HT-29 (cell line): Measurements from ENCODE around the gene BTBD16. TPM values are rescaled to one million over a fixed set of nuclear protein-coding genes. Genes with fewer than 3 reads are reported as not detected.

Experiments used
- DNase-seq: peaks from one replicate; pipeline ENCODE4 v3.0.0-alpha.2; 2015; ENCODE audit warnings: low spot score
- small RNA-seq: library from RNA; depleted of rRNA; stranded (forward); fragments of <200 nt; gene quantifications from one replicate; pipeline ENCODE3, GENCODE V24; 2014
- total RNA-seq: library from RNA; depleted of rRNA; stranded (reverse); fragments of >200 nt; shearing (Covaris generic); gene quantifications from 2 replicates; pipeline ENCODE4 v1.2.3, GENCODE V29; 2014; rRNA removed

The BTBD16 gene
- total RNA-seq, 1 experiment from 2014 or later: 4.0 TPM

- DNase-seq: no peak
These were observed 102.6 kb downstream of the BTBD16 start for GRCh38 chr10:122373721-122374120.

- peak; percentile 96 for DNase-seq
These were observed 103.3 kb downstream of the BTBD16 start, which contains the start of gene PLEKHA1 for GRCh38 chr10:122374237-122374858. TSS of gene PLEKHA1 (plus strand) at chr10:122374708. CDS start at chr10:122393201, 18,493 bp downstream.

GRCh38 chr10:122374859-122375678 is 104.0 kb downstream of the BTBD16 start:
- DNase-seq: peak; percentile 70

GRCh38 chr10:122375679-122376160 is 104.6 kb downstream of the BTBD16 start:
- no peak for DNase-seq

DNA sequence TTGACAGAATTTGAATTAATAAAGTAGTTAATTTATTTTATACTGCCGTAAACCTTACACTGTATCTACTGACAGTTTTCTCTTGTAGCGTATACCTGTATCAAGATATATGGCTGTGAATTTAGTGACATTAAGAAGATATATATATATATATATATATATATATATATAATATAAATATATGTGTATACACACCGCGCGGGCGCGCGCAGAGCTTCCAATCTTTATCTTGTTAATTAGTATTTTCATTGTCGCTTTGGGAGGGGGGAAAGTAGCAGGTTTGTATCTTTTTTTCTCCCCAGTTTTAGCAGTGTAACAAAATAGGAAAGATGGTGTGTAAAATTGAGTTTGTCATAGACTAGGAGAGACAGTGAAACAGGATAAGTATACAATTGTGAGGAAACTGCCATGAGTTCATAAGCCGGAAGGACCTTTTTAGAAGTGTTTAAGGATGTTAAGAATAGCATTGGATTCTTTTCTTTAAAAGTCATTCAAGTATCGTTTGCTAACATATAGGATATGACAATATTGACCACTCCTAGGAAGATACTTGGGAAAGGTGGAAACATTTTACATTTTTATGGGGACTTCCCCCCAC is 105.4 kb downstream of the BTBD16 start:
- DNase-seq: peak; percentile 15

DNA sequence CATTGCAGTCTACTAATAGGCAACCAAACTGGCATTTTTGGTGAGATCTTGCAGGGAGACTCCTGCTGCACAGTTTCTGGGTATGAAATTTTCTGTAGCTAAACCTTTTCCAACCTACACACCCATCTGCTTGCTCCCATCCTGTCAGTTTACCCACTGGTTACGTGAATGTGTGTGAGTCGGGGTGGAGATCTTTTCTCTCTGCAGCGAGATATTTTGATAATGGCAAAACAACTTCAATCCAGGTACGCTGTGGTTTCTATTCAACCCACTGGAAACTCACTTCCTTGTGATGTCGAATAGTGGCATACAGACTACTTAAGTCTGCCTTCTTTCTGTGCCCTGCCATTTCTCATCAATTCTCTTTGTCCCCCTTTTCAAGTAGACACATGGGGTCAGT is 107.9 kb downstream of the BTBD16 start:
- no peak for DNase-seq

DNA sequence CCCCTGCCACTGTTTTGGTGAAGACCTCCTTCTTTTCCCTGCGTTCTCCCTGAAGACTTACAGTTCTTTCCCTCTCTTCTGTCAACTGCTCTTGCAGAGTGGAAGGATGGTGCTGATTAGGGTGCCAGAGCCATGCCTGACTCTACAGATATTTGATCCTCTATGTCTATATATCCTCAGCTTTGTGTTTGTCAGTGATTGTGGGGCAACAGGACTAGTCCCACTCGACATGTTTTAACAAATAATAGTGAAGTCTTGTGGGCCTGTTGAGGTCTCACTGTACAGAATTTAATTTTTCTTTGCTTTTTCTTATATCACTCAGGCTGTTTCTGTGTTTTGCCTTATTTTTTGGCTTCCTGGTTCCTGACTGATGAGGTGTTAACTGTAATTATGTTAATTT is 108.4 kb downstream of the BTBD16 start:
- no peak for DNase-seq

- DNase-seq: no peak
These were observed 109.6 kb downstream of the BTBD16 start for GRCh38 chr10:122380703-122381102.

- no peak for DNase-seq
These were observed 110.6 kb downstream of the BTBD16 start for GRCh38 chr10:122381680-122382079.

GRCh38 chr10:122386514-122386913 is 115.4 kb downstream of the BTBD16 start:
- DNase-seq: no peak

DNA sequence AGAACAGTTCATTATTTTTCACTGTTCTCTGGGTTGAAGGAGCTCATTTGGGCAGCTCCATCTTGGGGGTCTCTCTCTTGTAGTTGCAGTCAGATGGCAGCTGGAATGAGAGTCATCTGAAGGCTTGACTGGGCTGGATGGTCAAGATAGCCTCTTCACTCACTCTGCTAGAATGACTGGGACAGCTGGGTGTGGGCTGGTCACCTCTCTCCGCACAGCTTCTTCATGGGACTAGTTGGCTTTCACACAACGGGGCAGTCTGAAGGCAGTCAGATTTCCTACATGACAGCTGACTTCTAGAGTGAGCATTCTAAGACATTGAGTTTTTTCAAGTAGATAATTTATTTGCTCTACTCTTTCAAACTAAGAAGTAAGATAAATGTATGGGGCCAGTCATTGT is 116.5 kb downstream of the BTBD16 start:
- no peak for DNase-seq

Small RNAs within 50 kb of the gene (small RNA-seq; reads per million reads assigned to genes)
- not detected for gene RNU6-728P

Other genes with a start within 250 kb of the BTBD16 start
- 13.0 and 15.8 TPM in 2 replicates for gene PLEKHA1, start 103.4 kb downstream of the BTBD16 start, total RNA-seq
- not detected in 2 replicates for gene ARMS2, start 183.4 kb downstream of the BTBD16 start, total RNA-seq
- not detected in 2 replicates for gene HTRA1, start 190.3 kb downstream of the BTBD16 start, total RNA-seq